Measurements from ENCODE around the gene FNBP1. TPM values are rescaled to one million over a fixed set of nuclear protein-coding genes. Genes with fewer than 3 reads are reported as not detected.
"Not testable (repeated sequence)": the region's sequence is repeated elsewhere in the genome, so short reads cannot be mapped to it uniquely, and the experiment has no call there.

Gene FNBP1
- total RNA-seq, 1 donor from 2014 or later = 25.6 TPM

DNA sequence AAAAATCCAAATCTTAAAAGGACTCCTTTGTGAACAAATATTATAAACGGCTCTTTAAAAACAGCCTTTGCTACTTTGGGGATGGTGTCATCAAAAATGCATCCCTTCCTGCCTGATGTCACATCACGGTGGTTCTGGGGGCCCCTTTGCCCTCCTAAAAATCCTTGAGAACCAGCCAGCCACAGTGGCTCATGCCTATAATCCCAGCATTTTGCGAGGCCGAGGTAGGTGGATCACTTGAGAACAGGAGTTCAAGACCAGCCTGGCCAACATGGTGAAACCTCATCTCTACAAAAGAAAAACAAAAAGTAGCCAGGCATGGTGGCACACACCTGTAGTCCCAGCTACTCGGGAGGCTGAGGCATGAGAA is 43.9 kb downstream of the FNBP1 start:
- DNase-seq (ENCODE audit: low read depth) = no peak
- H3K4me3 ChIP-seq (ENCODE audit: low read depth, low read length) = no peak overlapping the region
- TF ChIP-seq, protein P1, sequence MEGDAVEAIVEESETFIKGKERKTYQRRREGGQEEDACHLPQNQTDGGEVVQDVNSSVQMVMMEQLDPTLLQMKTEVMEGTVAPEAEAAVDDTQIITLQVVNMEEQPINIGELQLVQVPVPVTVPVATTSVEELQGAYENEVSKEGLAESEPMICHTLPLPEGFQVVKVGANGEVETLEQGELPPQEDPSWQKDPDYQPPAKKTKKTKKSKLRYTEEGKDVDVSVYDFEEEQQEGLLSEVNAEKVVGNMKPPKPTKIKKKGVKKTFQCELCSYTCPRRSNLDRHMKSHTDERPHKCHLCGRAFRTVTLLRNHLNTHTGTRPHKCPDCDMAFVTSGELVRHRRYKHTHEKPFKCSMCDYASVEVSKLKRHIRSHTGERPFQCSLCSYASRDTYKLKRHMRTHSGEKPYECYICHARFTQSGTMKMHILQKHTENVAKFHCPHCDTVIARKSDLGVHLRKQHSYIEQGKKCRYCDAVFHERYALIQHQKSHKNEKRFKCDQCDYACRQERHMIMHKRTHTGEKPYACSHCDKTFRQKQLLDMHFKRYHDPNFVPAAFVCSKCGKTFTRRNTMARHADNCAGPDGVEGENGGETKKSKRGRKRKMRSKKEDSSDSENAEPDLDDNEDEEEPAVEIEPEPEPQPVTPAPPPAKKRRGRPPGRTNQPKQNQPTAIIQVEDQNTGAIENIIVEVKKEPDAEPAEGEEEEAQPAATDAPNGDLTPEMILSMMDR (conservative IDR thresholded peaks at IDR 0.05; ENCODE audit: low read depth, low read length) = no peak

DNA sequence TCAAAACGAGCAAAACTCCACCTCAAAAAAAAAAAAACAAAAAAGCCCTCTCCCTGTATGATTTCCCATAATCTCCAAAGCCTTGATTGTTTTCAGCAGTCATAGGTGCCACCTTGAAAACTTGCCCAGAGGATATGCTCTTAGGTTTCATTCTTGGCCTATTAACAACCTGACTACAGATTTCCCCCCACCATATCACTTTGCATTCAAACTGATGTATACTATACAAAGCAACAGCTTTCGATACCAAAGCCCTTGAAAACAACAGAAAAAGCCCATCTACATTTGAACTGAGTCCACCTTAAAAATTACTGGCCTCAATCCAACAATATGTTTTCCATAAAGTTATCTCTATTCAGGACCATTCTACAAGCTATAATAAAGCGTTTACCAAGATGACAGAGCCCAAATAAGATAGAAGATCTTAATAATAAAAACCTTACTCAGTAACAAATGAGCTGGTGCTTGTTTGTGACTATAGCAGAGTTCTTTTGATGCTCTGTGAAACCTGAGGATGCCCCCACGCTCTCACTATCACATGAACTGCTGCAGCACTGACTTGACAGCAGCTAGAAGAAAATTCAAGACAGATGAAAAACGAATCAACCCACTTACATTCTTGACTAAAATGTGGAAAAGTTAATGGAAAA is 44.4 kb downstream of the FNBP1 start:
- H3K4me3 ChIP-seq (ENCODE audit: low read depth, low read length) = no peak overlapping the region
- no peak for DNase-seq (ENCODE audit: low read depth)
- TF ChIP-seq, protein P1 (conservative IDR thresholded peaks at IDR 0.05; ENCODE audit: low read depth, low read length) = no peak

DNA sequence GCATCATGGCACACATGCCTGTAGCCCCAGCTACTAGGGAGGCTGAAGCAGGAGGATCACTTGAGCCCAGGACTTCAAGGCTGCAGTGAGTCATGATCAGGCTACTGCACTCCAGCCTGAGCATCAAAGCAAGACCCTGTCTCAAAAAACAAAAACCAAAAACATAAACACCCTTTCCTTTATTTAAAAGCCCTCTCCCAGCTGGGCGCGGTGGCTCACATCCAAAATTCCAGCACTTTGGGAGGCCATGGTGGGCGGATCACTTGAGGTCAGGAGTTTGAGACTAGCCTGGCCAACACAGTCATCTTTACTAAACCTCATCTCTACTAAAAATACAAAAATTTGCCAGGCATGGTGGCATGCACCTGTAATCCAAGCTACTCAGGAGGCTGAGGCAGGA is 45.3 kb downstream of the FNBP1 start:
- not testable (repeated sequence) for DNase-seq (ENCODE audit: low read depth); H3K4me3 ChIP-seq (ENCODE audit: low read depth, low read length)

DNA sequence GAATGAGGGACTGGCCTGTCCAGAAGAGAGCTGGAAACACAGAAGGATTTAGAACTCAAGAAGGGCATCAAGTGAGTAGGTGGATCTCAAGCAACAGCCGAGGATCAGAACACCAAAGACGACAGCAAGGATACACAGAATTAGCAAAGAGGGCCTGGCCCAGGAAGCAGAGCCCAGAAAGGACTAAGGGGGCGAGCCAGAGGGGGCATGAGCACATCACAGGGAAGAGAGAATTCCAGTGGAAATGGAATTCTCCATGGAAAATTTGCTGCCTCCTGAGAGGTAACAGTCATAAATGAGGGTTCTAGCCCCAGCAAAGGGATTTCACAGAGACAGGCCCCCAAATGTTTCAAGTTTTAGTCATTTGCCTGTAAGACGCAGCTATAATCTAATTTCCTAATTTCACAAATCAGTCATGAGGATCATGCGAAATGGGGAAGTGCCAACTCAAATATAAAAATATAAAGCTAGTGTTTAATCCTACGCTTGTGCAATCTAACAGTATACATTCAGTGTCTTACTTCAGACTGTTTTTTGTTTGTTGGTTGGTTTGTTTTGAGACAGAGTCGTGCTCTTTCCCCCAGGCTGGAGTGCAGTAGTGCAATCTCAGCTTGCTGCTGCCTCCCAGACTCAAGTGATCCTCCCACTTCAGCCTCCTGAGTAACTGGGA is 46.7 kb downstream of the FNBP1 start:
- H3K4me3 ChIP-seq (ENCODE audit: low read depth, low read length) = no peak overlapping the region
- DNase-seq (ENCODE audit: low read depth) = no peak
- TF ChIP-seq, protein P1 (conservative IDR thresholded peaks at IDR 0.05; ENCODE audit: low read depth, low read length) = no peak

DNA sequence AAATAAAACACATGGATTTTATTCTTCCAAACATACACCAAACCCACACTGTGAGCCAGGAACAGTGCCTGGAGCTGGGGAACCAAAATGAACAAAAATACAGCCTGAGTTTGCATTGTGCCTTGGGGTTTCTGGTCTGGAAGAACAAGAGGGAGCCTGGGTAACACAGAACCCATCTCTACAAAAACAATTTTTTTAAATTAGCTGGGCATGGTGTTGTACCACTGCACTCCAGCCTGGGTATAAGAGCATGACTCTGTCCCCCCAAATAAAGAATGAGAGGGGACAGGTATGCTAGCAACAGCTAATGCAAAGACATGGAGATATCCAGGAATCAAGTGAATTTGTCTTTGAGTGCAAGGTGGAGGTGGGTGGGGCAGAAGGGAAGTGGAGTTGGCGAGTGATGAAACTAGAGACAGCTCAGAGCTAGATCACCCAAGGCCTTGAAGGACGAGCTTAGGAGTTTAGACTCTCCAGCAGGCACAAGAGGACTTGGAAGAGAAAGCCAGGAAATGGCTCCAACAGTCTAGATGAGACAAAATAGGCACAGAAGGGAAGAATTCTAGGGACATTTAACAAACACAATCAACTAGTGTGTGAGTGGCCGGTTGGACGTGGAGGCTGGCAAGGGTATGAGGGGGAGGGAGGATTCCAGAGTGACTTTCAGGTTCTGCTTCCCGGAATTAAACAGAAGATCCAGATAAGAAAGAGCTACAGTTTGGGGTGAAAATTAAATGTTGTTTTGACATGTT is 47.4 kb downstream of the FNBP1 start:
- no peak overlapping the region for H3K4me3 ChIP-seq (ENCODE audit: low read depth, low read length)
- no peak for DNase-seq (ENCODE audit: low read depth)
- TF ChIP-seq, protein P1 (conservative IDR thresholded peaks at IDR 0.05; ENCODE audit: low read depth, low read length) = no peak

DNA sequence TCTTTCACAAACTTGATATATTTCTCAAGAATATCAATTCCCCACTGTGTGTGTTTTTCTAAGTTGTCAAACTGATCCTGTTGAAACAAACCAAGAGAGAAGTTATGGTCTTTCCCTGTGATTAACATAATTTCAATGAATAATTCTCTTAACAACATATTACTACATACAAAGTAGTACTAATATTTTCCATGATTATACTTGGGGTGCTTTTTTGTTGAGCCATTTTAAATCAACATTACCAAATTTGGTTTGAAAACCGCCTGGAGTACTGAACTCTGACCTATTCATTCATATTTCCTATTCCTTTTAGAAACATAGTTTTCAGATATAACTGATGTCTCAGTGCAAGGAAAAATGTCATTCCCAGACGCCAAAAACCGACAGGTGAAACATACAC is 48.1 kb downstream of the FNBP1 start:
- TF ChIP-seq, protein P1 (conservative IDR thresholded peaks at IDR 0.05; ENCODE audit: low read depth, low read length) = no peak

DNA sequence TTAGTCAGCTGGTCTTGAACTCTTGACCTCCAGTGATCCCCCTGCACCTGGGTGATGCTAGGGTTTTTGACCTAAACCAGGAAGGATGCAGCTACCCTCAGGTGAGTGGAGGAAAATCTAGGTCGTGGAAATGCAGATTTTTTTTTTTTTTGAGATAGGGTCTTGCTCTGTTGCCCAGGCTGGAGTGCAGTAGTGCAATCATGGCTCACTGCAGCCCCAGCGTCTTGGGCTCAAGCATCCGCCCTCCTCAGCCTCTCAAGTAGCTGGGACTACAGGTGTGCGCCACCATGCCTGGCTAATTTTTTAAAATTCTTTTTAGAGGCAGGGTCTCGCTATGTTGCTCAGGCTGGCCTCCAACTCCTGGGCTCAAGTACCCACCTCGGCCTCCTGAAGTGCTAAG is 51.9 kb downstream of the FNBP1 start:
- H3K4me3 ChIP-seq (ENCODE audit: low read depth, low read length); DNase-seq (ENCODE audit: low read depth): not testable (repeated sequence)

More for the DNA sequence above, 48.1 kb downstream of the FNBP1 start:
- H3K4me3 ChIP-seq (ENCODE audit: low read depth, low read length) = no peak overlapping the region
- no peak for DNase-seq (ENCODE audit: low read depth)

All from epithelial cell of proximal tubule (primary cell).